ENCODE data around the gene C19orf67.

The C19orf67 gene

GRCh38 chr19:14085309-14085995, at the start of gene C19orf67:
C19orf67 (minus strand) TSS chr19:14085783; CDS start chr19:14085627, 156 bp downstream.
- Histone ChIP-seq H3K9ac (ENCODE audit: low read length) (peak within 1 kb of the TSS; percentile 34), H3K4me3 (ENCODE audit: low read length) (no peak within 1 kb of the TSS), H3K4me1 (ENCODE audit: control insufficient read depth, insufficient read depth, low read length) (peaks cover 38% of the 10 kb centered on the region), H3K9me3 (ENCODE audit: control insufficient read depth, low read length) (no peaks in the 10 kb centered on the region), H3K27me3 (ENCODE audit: control insufficient read depth, insufficient read depth, low read length) (no peaks in the 10 kb centered on the region), H3K36me3 (ENCODE audit: control insufficient read depth, insufficient read depth, low read length) (no peaks in the 10 kb centered on the region)

DNA sequence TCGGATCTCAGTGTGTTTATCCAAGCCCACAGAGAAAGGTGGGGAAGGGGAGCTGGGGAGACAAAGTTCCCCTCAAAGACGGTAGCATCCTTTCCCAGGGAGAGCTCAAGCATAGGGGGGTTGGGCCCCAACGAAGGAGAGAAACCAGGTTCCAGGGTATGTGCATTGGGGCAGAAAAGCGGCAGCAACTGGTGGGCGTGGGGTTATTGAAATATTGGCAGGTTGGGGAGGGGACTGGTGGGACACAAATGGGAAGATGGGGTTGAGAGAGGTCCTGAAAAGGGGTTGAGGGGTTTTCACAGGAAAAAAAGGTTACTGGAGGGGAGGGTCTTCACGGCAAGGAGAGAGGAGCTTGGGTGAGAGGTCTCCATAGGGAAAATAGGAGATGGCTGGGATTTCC, 49.8 kb upstream of the C19orf67 start:
- no peak overlapping the region for H3K4me3 ChIP-seq (ENCODE audit: low read length)
- H3K9me3 ChIP-seq (ENCODE audit: control insufficient read depth, low read length), result no peaks in the 10 kb centered on the region
- H3K4me1 ChIP-seq (ENCODE audit: control insufficient read depth, insufficient read depth, low read length), result peaks cover 8% of the 10 kb centered on the region
- no peaks in the 10 kb centered on the region for H3K36me3 ChIP-seq (ENCODE audit: control insufficient read depth, insufficient read depth, low read length)
- peak overlapping the region; percentile 55 for H3K9ac ChIP-seq (ENCODE audit: low read length)
- no peaks in the 10 kb centered on the region for H3K27me3 ChIP-seq (ENCODE audit: control insufficient read depth, insufficient read depth, low read length)

DNA sequence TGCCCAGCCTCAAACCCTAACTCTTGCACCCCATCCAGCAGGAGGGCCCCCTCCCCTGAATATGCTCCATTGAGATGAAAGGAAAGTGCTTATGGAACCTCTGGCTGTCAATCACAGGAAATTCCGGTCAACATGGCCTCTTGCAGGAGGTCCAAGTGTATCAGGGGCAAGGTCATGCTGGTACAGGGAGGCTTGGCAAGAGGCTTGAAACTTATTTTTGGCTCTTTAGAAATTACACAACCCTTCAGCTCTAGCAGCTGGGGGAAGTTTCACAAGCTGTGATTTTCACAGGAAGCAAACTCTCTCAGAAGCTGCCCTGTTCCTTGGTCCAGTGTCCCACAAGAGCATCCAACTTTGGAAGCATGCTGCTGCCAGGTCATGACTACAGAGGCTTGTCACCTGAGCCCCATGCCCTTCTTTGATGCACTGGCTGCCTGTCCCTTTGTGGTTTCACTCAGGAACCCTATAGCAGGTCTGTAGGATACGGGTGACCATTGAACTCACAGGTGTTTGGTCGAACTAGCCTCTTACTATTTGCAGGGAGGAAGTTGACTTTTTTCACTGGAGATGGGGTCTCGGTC, 42.4 kb upstream of the C19orf67 start:
- no peaks in the 10 kb centered on the region for H3K9me3 ChIP-seq (ENCODE audit: control insufficient read depth, low read length)
- no peaks in the 10 kb centered on the region for H3K4me1 ChIP-seq (ENCODE audit: control insufficient read depth, insufficient read depth, low read length)
- no peaks in the 10 kb centered on the region for H3K36me3 ChIP-seq (ENCODE audit: control insufficient read depth, insufficient read depth, low read length)
- no peak overlapping the region for H3K4me3 ChIP-seq (ENCODE audit: low read length)
- no peaks in the 10 kb centered on the region for H3K27me3 ChIP-seq (ENCODE audit: control insufficient read depth, insufficient read depth, low read length)
- H3K9ac ChIP-seq (ENCODE audit: low read length), result no peak overlapping the region

GRCh38 chr19:14127176-14127575, 41.6 kb upstream of the C19orf67 start:
- H3K9ac ChIP-seq (ENCODE audit: low read length), result no peak overlapping the region
- H3K4me1 ChIP-seq (ENCODE audit: control insufficient read depth, insufficient read depth, low read length), result no peaks in the 10 kb centered on the region
- no peaks in the 10 kb centered on the region for H3K27me3 ChIP-seq (ENCODE audit: control insufficient read depth, insufficient read depth, low read length)
- H3K4me3 ChIP-seq (ENCODE audit: low read length), result no peak overlapping the region
- H3K9me3 ChIP-seq (ENCODE audit: control insufficient read depth, low read length), result no peaks in the 10 kb centered on the region
- H3K36me3 ChIP-seq (ENCODE audit: control insufficient read depth, insufficient read depth, low read length), result no peaks in the 10 kb centered on the region

DNA sequence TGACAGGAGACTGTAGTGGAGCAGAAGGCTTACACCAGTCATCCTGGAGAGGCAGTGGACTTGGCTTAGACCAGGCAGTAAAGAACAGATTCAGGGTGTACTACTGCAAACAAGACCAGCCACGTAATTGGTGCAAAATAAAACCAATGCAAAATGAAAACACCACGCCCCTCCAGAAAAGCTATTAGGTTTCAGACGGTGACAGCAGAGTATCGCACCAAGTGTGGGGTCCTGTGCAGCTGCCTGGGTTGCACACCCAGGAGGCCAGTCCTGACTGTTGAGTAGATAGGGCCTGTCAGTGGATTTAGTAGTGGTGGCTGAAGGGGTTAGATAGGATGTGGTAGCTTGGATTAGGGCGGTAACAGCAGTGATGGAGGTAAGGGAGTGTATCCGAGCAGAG, 37.3 kb upstream of the C19orf67 start:
- Histone ChIP-seq H3K9ac (ENCODE audit: low read length) (no peak overlapping the region), H3K27me3 (ENCODE audit: control insufficient read depth, insufficient read depth, low read length) (no peaks in the 10 kb centered on the region), H3K9me3 (ENCODE audit: control insufficient read depth, low read length) (no peaks in the 10 kb centered on the region), H3K4me3 (ENCODE audit: low read length) (no peak overlapping the region), H3K4me1 (ENCODE audit: control insufficient read depth, insufficient read depth, low read length) (peaks cover 18% of the 10 kb centered on the region), H3K36me3 (ENCODE audit: control insufficient read depth, insufficient read depth, low read length) (no peaks in the 10 kb centered on the region)

DNA sequence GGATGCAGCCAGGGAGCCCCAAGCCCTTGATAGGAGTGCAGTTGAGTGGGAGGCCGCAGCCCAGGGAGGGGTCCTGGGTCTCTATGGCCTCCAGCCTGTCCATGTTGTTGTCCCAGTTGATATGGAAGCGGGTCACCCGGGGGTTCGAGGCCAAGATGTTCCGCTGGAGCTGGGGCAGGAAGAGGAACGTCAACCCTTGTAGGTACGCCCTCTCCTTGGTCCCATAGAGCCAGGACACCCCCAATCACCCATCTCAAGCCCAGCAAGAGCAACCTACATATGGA, 34.9 kb upstream of the C19orf67 start:
- Histone ChIP-seq H3K9ac (ENCODE audit: low read length) (no peak overlapping the region), H3K4me3 (ENCODE audit: low read length) (no peak overlapping the region), H3K9me3 (ENCODE audit: control insufficient read depth, low read length) (no peaks in the 10 kb centered on the region), H3K4me1 (ENCODE audit: control insufficient read depth, insufficient read depth, low read length) (peaks cover 32% of the 10 kb centered on the region), H3K36me3 (ENCODE audit: control insufficient read depth, insufficient read depth, low read length) (no peaks in the 10 kb centered on the region), H3K27me3 (ENCODE audit: control insufficient read depth, insufficient read depth, low read length) (no peaks in the 10 kb centered on the region)

DNA sequence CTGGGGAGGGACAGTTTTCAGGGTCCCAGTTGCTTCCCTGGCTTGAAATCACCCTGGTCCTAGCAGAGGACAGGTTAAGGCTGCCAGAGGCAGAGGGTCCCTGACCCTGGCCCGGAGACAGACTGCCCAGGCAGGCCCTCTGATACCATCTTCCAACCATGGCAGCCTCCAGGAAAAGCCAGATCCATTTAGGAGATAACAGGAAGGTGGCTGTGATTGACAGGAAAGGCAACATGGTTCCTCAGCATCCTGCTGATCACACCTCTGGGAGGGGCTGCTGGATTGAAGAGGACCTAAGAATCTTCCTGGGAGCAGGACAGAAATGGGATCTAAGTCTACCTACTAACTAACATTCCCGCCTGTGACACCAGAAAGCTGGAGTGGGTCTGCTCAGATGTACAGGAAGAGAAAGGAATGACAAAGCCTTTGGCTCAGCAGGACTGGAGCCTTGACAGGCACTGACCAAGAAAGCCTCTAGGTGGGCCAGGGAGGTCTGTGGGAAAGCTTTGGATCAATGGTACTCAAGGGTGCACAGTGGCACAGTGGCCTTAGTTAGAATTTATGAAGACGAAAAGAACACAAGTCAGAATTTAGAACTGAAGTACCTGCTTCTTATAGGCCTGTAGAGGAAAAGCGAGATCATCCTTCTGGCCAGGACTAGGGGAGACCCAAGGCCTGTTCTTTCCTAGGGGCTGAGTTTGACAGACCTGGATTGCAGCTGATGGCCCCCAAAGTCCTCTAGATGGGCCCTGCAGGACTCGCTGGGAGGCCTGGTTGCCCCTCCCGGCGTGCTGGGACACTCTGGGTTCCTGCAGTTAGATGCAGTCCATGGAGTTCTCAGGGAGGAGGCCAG, 34.3 kb upstream of the C19orf67 start:
- Histone ChIP-seq H3K4me1 (ENCODE audit: control insufficient read depth, insufficient read depth, low read length) (peaks cover 32% of the 10 kb centered on the region), H3K27me3 (ENCODE audit: control insufficient read depth, insufficient read depth, low read length) (no peaks in the 10 kb centered on the region), H3K4me3 (ENCODE audit: low read length) (no peak overlapping the region), H3K36me3 (ENCODE audit: control insufficient read depth, insufficient read depth, low read length) (no peaks in the 10 kb centered on the region), H3K9me3 (ENCODE audit: control insufficient read depth, low read length) (no peaks in the 10 kb centered on the region), H3K9ac (ENCODE audit: low read length) (peak overlapping the region; percentile 59)

GRCh38 chr19:14119146-14119545, 33.6 kb upstream of the C19orf67 start:
- Histone ChIP-seq H3K4me1 (ENCODE audit: control insufficient read depth, insufficient read depth, low read length) (peaks cover 37% of the 10 kb centered on the region), H3K4me3 (ENCODE audit: low read length) (peak overlapping the region; percentile 26), H3K9me3 (ENCODE audit: control insufficient read depth, low read length) (no peaks in the 10 kb centered on the region), H3K27me3 (ENCODE audit: control insufficient read depth, insufficient read depth, low read length) (no peaks in the 10 kb centered on the region), H3K9ac (ENCODE audit: low read length) (peak overlapping the region; percentile 59), H3K36me3 (ENCODE audit: control insufficient read depth, insufficient read depth, low read length) (no peaks in the 10 kb centered on the region)

DNA sequence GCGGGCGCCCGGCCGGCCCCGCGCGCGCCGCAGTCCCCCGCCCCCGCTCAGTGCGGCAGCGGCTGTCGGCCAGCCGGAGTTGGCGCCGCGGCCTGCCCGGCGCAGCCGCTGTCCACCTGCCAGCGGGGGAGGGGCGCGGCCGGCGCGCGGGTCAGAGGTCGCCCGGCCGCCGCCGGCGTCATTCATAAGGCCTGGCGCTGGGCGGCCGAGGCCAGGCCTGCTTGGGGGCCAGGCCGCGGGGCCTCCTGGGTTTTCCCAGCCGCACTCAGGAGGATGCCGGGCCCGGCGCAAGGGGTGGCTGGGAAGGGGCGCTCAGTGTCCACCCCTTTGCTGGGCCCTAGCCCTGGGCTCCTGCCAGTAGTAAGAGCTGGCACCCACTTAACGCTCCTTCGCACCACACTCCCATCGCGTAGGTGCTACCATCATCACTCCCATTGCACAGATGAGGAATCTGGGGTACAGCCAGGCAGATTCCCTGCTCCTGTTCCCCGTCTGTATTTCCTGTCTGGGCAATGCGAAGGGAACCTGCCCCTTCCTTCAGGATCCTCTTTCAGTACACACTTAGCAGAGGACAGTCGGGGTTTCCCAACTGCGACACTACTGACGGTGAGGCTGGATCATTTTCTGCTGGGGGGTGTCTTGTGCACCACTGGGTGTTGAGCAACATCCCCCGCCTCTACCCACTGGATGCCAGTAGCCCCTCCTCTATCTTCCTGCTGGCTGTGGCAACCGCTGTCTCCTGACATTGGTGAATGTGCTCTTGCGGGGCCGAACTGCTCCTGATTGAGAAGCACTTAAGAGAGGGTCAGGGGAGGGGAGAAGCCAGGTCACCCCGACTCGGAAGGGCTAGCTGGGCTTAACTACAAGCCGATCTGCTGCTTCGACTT, 32.8 kb upstream of the C19orf67 start:
- Histone ChIP-seq H3K4me1 (ENCODE audit: control insufficient read depth, insufficient read depth, low read length) (peaks cover 44% of the 10 kb centered on the region), H3K27me3 (ENCODE audit: control insufficient read depth, insufficient read depth, low read length) (no peaks in the 10 kb centered on the region), H3K9ac (ENCODE audit: low read length) (peak overlapping the region; percentile 59), H3K9me3 (ENCODE audit: control insufficient read depth, low read length) (no peaks in the 10 kb centered on the region), H3K36me3 (ENCODE audit: control insufficient read depth, insufficient read depth, low read length) (no peaks in the 10 kb centered on the region), H3K4me3 (ENCODE audit: low read length) (peak overlapping the region; percentile 26)

GRCh38 chr19:14117668-14118164, 32.1 kb upstream of the C19orf67 start, which contains the start of gene PRKACA:
PRKACA (minus strand) TSS chr19:14117762; CDS start chr19:14117547, 215 bp downstream.
- Histone ChIP-seq H3K9ac (ENCODE audit: low read length) (peak within 1 kb of the TSS; percentile 83), H3K4me3 (ENCODE audit: low read length) (peak within 1 kb of the TSS; percentile 50), H3K9me3 (ENCODE audit: control insufficient read depth, low read length) (no peaks in the 10 kb centered on the region), H3K36me3 (ENCODE audit: control insufficient read depth, insufficient read depth, low read length) (no peaks in the 10 kb centered on the region), H3K27me3 (ENCODE audit: control insufficient read depth, insufficient read depth, low read length) (no peaks in the 10 kb centered on the region), H3K4me1 (ENCODE audit: control insufficient read depth, insufficient read depth, low read length) (peaks cover 51% of the 10 kb centered on the region)

DNA sequence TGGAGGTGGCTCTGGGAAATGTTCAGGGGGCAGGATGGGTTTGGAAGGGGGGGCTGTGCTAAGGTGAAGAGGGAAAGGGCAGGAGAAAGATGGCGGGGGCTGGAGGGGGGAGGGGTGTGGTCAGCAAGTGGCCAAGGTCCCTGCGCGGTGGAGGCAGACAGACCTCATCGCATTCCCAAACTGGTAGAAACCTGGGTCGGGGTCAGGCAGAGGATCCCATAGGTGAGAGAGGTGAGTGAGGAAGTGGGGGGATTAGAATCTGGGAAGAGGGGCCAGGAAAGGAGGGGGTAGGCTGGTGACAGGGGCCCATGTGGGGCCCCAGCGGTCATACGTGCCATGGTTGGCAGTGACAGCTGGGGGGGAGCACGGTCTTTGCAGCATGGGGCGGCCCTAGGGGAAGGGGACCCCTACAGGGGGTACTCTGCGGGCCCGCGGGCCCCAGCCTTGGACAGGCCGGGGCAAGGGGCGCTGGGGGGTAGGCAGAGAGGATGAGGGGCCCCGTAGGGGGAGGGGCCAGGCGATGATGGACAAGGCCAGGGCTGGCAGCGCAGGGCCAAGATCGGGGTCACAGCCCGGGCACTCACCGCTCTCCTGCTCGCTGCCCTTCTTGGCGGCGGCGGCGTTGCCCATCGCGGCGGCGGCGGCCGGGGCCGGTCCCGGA, 31.5 kb upstream of the C19orf67 start:
- peaks cover 56% of the 10 kb centered on the region for H3K4me1 ChIP-seq (ENCODE audit: control insufficient read depth, insufficient read depth, low read length)

More for the DNA sequence above, 31.5 kb upstream of the C19orf67 start:
- Histone ChIP-seq H3K36me3 (ENCODE audit: control insufficient read depth, insufficient read depth, low read length) (no peaks in the 10 kb centered on the region), H3K9me3 (ENCODE audit: control insufficient read depth, low read length) (no peaks in the 10 kb centered on the region), H3K27me3 (ENCODE audit: control insufficient read depth, insufficient read depth, low read length) (no peaks in the 10 kb centered on the region), H3K4me3 (ENCODE audit: low read length) (peak overlapping the region; percentile 50), H3K9ac (ENCODE audit: low read length) (peak overlapping the region; percentile 83)

Measured in mucosa of stomach (tissue), 1 donor.